Progenitor cell of endocrine pancreas (in vitro differentiated cells): ENCODE measurements around the gene CARMIL3. TPM values are rescaled to one million over a fixed set of nuclear protein-coding genes. Genes with fewer than 3 reads are reported as not detected.
"Not testable (repeated sequence)": the region's sequence is repeated elsewhere in the genome, so short reads cannot be mapped to it uniquely, and the experiment has no call there.

Experiments
- DNase-seq: peaks from one replicate; pipeline ENCODE4 v3.0.0; 2021; ENCODE audit warnings: low spot score; ENCODE audit not compliant: unreplicated experiment
- H3K27ac Mint-ChIP-seq: 2 replicates; pipeline ENCODE4 v1.8.0; 2021; ENCODE audit warnings: mild to moderate bottlenecking, moderate library complexity, mixed read lengths
- H3K27me3 Mint-ChIP-seq: 2 replicates; pipeline ENCODE4 v1.8.0; 2021; ENCODE audit warnings: mixed read lengths
- H3K36me3 Mint-ChIP-seq: 2 replicates; pipeline ENCODE4 v1.8.0; 2022; ENCODE audit warnings: mixed read lengths; ENCODE audit not compliant: insufficient read depth
- H3K4me1 Mint-ChIP-seq: 2 replicates; pipeline ENCODE4 v1.8.0; 2021; ENCODE audit warnings: low read depth, mixed read lengths
- H3K4me3 Mint-ChIP-seq: 2 replicates; pipeline ENCODE4 v1.8.0; 2021; ENCODE audit warnings: low read depth, mild to moderate bottlenecking, moderate library complexity, mixed read lengths
- H3K9me3 Mint-ChIP-seq: 2 replicates; pipeline ENCODE4 v1.8.0; 2021; ENCODE audit warnings: low read depth, mixed read lengths
- CTCF ChIP-seq: fragments of 200-600 bp; sonication (generic); IDR thresholded peaks from one replicate; pipeline ENCODE4 v1.5.0; 2021; ENCODE audit warnings: antibody characterized with exemption, mild to moderate bottlenecking; ENCODE audit not compliant: unreplicated experiment
- total RNA-seq: library from RNA; stranded (reverse); gene quantifications from 2 replicates; pipeline ENCODE4 v1.2.1, GENCODE V29; 2021

CARMIL3 gene
- total RNA-seq, 1 donor from 2014 or later: 4.9 TPM

- H3K4me1 Mint-ChIP-seq: peaks cover 4% of the 10 kb centered on the region
- H3K36me3 Mint-ChIP-seq: no peaks in the 10 kb centered on the region
- no peak for TF ChIP-seq CTCF
- H3K4me3 Mint-ChIP-seq: no peak overlapping the region
- no peak overlapping the region for H3K27ac Mint-ChIP-seq
- H3K9me3 Mint-ChIP-seq: no peaks in the 10 kb centered on the region
- no peaks in the 10 kb centered on the region for H3K27me3 Mint-ChIP-seq
- no peak for DNase-seq
These were observed 14.2 kb upstream of the CARMIL3 start for GRCh38 chr14:24037658-24038037.

GRCh38 chr14:24038686-24039085 lies 13.1 kb upstream of the CARMIL3 start:
- no peak overlapping the region for H3K27ac Mint-ChIP-seq

GRCh38 chr14:24040692-24041091 lies 11.1 kb upstream of the CARMIL3 start:
- H3K36me3 Mint-ChIP-seq: no peaks in the 10 kb centered on the region
- H3K27me3 Mint-ChIP-seq: no peaks in the 10 kb centered on the region
- H3K9me3 Mint-ChIP-seq: no peaks in the 10 kb centered on the region
- no peak overlapping the region for H3K27ac Mint-ChIP-seq
- no peak overlapping the region for H3K4me3 Mint-ChIP-seq
- no peak for TF ChIP-seq CTCF
- H3K4me1 Mint-ChIP-seq: peaks cover 4% of the 10 kb centered on the region
- DNase-seq: no peak

More at GRCh38 chr14:24038686-24039085, 13.1 kb upstream of the CARMIL3 start:
- no peak for DNase-seq
- H3K27me3 Mint-ChIP-seq: no peaks in the 10 kb centered on the region
- no peaks in the 10 kb centered on the region for H3K36me3 Mint-ChIP-seq
- no peaks in the 10 kb centered on the region for H3K9me3 Mint-ChIP-seq
- no peak for TF ChIP-seq CTCF
- H3K4me3 Mint-ChIP-seq: no peak overlapping the region
- H3K4me1 Mint-ChIP-seq: peaks cover 4% of the 10 kb centered on the region

- Mint-ChIP-seq H3K36me3 (no peaks in the 10 kb centered on the region), H3K27ac (no peak overlapping the region), H3K9me3 (no peaks in the 10 kb centered on the region), H3K4me1 (no peaks in the 10 kb centered on the region), H3K4me3 (no peak overlapping the region), H3K27me3 (no peaks in the 10 kb centered on the region)
- DNase-seq: no peak
- no peak for TF ChIP-seq CTCF
These were observed 9.1 kb upstream of the CARMIL3 start for GRCh38 chr14:24042746-24043145.

GRCh38 chr14:24049002-24049401 lies 2.8 kb upstream of the CARMIL3 start:
- H3K27ac Mint-ChIP-seq, H3K36me3 Mint-ChIP-seq, H3K9me3 Mint-ChIP-seq, DNase-seq, H3K4me3 Mint-ChIP-seq: not testable (repeated sequence)
- Mint-ChIP-seq H3K27me3 (peaks cover 19% of the 10 kb centered on the region), H3K4me1 (peaks cover 12% of the 10 kb centered on the region)

- not testable (repeated sequence) for H3K9me3 Mint-ChIP-seq, H3K36me3 Mint-ChIP-seq, DNase-seq, H3K27ac Mint-ChIP-seq
- H3K27me3 Mint-ChIP-seq: peaks cover 19% of the 10 kb centered on the region
- peaks cover 12% of the 10 kb centered on the region for H3K4me1 Mint-ChIP-seq
- peak overlapping the region; percentile 70 for H3K4me3 Mint-ChIP-seq
These were observed 1.1 kb upstream of the CARMIL3 start for GRCh38 chr14:24050753-24051152.
